Measurements from ENCODE around the gene TNN.
A peak's percentile ranks its signal among the peaks of the same experiment; 100 is the strongest.

The TNN gene

DNA sequence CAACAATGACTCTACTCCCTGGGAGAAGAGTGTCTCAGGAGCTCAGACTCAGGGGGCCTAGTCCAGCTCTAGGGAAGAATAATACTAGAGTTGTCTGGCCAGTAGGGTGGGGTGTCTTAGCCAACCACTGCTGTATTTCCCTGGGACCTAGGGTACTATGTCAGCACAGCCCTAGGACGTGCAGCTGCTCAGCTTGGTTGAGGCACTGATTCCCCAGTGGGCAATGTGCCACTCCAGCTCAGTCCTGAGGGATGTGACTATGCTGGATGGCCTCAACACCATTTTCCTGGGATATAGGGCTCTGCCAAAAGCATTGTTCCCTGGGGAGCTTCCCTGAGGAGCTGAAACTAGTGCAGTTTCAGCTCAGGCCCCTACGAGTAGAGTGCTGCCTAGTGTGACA lies 47.4 kb downstream of the TNN start:
- DNase-seq: no peak

GRCh38 chr1:175116210-175116798 lies 48.7 kb downstream of the TNN start:
- DNase-seq: no peak

GRCh38 chr1:175116903-175117302 lies 49.3 kb downstream of the TNN start:
- DNase-seq: no peak

- no peak for DNase-seq
These were observed 51.0 kb downstream of the TNN start for GRCh38 chr1:175118375-175119367.

DNA sequence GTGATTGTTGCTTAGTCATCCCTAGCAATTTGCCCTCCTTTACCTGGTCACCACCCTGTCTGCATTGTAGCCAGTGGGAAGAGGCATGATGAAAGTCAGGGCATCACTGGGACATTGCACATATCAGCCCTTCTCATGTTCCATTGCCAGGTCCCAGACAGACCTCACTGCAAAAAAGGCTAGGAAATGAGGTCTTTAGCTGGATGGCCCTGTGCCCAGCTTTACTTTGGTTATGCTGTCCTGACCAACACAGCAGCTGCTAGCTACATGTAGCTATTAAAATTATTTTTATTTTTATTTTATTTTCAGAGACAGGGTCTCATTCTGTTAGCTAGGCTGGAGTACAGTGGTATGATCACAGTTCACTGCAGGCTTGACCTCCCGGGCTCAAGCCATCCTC lies 52.9 kb downstream of the TNN start:
- no peak for DNase-seq

GRCh38 chr1:175124861-175125260 lies 57.2 kb downstream of the TNN start:
- DNase-seq: no peak

DNA sequence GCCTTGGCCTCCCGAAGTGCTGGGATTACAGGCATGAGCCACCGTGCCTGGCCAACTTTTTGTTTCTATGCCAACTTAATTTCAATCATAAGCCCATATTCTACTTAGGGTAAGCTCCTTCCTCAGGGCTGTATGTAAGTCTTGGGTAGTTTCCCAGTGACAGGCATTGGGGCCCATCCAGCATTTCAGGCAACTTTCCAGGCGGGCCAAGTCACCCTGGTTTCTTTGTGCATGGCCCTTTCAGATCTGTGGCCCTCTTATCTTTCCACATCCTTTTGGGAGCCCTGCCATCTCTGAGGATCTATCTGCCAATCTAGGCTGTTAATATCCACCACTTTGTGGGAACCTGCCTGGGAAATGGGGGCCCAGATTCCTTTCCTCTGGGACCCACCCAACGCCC lies 58.7 kb downstream of the TNN start:
- DNase-seq: no peak

GRCh38 chr1:175127565-175127964 lies 59.9 kb downstream of the TNN start:
- DNase-seq: no peak

- DNase-seq: no peak
These were observed 60.9 kb downstream of the TNN start for GRCh38 chr1:175128523-175128922.

DNA sequence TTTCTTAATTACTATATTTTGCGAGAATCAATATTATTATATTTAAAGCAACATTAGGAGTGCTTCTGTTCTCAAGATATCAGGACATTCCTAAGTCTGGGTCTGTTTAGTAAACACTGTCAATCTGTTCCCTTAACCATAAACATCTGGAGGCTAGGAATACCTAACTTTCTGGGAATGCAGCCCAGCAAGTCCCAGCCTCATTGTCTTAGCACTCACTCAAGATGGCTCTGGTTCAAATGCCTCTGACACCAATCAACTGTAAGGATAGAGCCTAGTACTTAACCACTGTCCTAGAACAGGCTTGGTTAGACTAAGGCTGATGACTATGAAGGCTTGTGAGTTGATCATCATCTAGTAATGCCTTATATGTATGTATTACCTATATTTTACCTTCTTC lies 61.5 kb downstream of the TNN start:
- DNase-seq: peak; percentile 3

- DNase-seq: no peak
These were observed 62.0 kb downstream of the TNN start for GRCh38 chr1:175129644-175129996.

- DNase-seq: no peak
These were observed 62.5 kb downstream of the TNN start for GRCh38 chr1:175129997-175130648.

DNA sequence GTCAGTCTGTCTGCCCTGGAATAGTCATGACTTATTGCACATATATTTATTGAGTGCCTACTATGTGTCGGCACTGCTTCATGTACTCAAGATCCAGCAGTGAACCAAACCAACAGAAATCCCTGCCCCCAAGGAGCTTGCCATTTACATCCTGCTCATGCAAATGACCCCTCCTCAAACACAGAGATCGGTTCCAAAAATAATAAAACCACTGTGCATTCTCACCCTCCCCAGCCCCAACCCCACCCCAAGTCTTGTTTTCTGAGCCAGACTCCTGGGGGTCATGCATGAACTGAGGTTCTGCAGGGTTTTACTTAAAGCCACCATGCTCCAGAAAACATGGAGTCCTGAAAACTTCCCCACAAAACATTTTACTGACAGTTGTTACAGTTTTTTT lies 63.0 kb downstream of the TNN start:
- no peak for DNase-seq

GRCh38 chr1:175131095-175131494 lies 63.5 kb downstream of the TNN start:
- no peak for DNase-seq

DNA sequence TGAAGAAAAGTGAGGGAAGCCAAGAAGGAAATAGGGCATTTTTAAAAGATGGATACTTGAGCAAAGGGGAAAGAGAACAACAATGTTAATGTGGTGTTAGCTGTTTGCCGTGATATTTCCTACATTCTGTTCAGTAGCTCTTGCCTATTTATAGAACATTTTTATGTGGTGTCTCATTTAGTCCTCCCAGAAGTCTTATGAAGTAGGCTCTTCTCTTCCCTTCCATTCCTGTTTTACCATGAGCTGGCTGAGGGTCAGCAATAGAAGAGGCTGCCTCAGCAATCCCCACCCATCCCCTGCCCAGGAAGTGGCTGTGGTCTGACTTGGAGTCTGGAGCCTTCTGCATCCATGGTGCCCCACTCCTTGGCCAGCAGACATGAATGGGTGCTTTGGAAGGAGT lies 64.8 kb downstream of the TNN start:
- peak; percentile 6 for DNase-seq

DNA sequence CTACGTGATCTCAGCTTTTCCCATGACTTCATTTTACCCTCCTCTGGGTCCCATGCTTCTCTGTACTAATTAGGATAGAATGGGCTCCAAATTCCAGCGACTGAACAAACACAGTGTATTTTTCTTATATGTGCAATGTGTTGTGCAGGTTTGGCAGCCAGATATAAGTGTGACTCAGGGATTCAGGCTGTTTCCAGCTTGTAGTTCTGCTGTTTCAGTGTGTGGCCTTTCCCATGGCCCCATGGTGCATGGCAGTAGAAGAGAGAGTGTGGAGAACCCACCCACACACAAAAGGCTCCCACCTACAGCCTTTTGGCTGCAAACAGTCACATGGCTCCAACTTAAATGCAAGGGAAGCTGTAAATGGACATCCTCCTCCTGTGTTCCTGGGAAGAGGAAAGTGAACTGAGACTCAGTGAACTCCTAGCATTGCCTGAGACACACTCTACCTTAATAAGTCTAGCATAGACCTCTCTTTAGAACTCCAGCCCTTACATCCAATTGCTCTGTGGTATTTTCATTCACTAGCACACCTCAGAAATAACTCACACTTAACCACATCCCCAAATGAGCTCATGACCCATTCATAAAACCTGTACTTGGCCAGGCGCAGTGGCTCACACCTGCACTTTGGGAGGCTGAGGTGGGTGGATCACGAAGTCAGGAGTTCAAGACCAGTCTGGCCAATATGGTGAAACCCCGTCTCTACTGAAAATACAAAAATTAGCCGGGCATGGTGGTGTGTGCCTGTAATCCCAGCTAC lies 66.2 kb downstream of the TNN start:
- DNase-seq: no peak

DNA sequence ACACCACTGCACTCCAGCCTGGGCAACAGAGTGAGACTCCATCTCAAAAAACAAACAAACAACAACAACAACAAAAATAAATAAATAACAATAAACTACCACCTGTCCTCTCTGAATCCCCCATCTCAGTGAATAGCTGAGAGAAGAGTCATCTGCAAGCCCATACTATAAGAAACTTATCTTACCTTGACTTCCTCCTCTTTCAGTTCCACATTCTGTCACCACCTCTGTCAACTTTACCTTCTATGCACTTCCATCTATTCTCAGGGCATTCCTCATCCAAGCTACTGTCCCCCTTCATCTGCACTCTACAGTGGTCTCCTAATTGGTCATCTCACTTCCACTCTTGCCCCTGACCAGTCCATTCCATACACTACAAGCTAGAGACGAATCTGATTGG lies 66.9 kb downstream of the TNN start:
- no peak for DNase-seq

DNA sequence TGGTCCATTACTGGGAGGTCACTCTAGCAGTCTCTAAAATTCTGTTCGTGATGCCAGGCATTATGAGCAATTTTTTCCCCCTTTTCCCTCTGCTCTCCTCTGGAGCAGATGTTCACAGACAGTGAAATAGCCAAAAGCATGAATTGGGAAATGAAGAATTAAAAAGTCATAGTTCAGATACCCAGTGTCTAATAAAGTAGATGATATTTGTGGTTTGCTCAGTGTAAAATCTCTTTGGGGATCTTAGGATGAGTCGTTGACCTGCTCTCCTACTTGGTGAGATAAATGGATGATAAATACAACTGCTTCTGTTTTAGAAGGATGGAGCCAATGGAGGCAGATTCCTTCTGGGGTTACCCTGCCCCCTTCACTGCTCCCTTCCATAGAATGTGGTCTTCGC lies 68.6 kb downstream of the TNN start:
- DNase-seq: no peak

DNA sequence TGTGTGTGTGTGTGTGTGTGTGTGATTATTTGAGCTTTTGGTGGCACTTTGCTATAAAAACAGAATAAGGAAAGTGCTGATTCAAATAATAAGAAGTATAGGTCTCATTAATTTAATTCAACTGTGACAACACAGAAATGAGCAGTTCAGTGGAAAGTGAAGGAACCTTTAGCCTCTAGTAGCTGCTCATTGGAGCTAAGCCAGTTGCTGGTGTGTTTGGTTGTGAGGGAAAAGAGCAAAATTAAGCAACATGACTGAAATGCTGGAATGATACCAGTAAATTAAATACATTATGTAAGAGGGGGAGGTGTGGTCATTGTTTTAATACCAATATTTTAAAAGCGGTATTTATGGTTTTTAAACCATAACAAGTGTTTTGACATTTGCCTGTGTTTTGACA lies 69.7 kb downstream of the TNN start:
- DNase-seq: no peak

DNA sequence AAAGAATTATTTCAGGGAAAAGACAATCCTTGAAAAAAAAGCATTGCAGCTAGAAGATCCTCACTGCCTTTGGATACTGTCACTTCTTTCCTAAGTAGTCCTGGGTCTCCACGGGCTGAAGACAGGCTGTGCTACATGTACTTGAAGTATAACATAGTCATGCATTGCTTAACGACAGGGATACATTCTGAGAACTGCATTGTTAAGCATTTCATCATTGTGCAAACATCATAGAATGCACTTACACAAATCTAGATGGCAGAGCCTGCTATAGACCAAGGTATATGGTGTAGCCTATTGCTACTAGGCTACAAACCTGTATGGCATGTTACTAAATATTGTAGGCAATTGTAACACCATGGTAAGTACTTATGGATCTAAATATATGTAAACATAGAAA lies 70.9 kb downstream of the TNN start:
- DNase-seq: no peak

GRCh38 chr1:175145899-175146528 lies 78.4 kb downstream of the TNN start:
- no peak for DNase-seq

GRCh38 chr1:175146529-175147213 lies 79.0 kb downstream of the TNN start:
- peak; percentile 39 for DNase-seq
